ENCODE results near the gene THAP4.

GRCh38 chr2:241660593-241661213 lies 23.7 kb upstream of the THAP4 start:
- TF ChIP-seq EZH2 (IDR thresholded peaks at IDR 0.05; ENCODE audit: insufficient read depth, low read length) (no peak), CTCF (IDR thresholded peaks at IDR 0.05; ENCODE audit: insufficient read depth, low read depth, low read length) (no peak)
